WTC11 (cell line): ENCODE data around the gene RBCK1.

Experiments used
- ATF1 ChIP-seq: sonication (generic); formaldehyde crosslinking; IDR thresholded peaks from 2 replicates; pipeline ENCODE4 v1.8.1; 2023; ENCODE audit warnings: mild to moderate bottlenecking, moderate library complexity, missing genetic modification reagents
- IRF1 ChIP-seq: sonication (generic); formaldehyde crosslinking; IDR thresholded peaks from 2 replicates; pipeline ENCODE4 v1.8.0; 2023; ENCODE audit warnings: missing genetic modification reagents
- NFE2L1 ChIP-seq: sonication (generic); formaldehyde crosslinking; IDR thresholded peaks from 2 replicates; pipeline ENCODE4 v1.8.1; 2023; ENCODE audit warnings: missing genetic modification reagents
- NFYB ChIP-seq: sonication (generic); formaldehyde crosslinking; conservative IDR thresholded peaks from 2 replicates; pipeline ENCODE4 v1.8.0; 2022; ENCODE audit warnings: low read depth, missing genetic modification reagents
- NR1H2 ChIP-seq: sonication (generic); formaldehyde crosslinking; IDR thresholded peaks from 2 replicates; pipeline ENCODE4 v1.9.0; 2021; ENCODE audit warnings: mild to moderate bottlenecking, moderate library complexity, missing genetic modification reagents
- RORB ChIP-seq: fragments of 250-450 bp; sonication (Bioruptor Pico); IDR thresholded peaks from 2 replicates; pipeline ENCODE4 v1.9.0; 2021; ENCODE audit warnings: mild to moderate bottlenecking
- ZNF317 ChIP-seq: sonication (generic); formaldehyde crosslinking; IDR thresholded peaks from 2 replicates; pipeline ENCODE4 v1.8.1; 2023; ENCODE audit warnings: low read depth, mild to moderate bottlenecking, moderate library complexity, missing genetic modification reagents, borderline replicate concordance
- TF ChIP-seq, protein P1 (sequence below): sonication (generic); formaldehyde crosslinking; IDR thresholded peaks from 2 replicates; pipeline ENCODE4 v1.8.0; 2022; ENCODE audit warnings: mild to moderate bottlenecking, missing genetic modification reagents
- TF ChIP-seq, protein P2 (sequence below): sonication (generic); formaldehyde crosslinking; IDR thresholded peaks from 2 replicates; pipeline ENCODE4 v1.8.1; 2023; ENCODE audit warnings: mild to moderate bottlenecking, missing genetic modification reagents, borderline replicate concordance
- TF ChIP-seq, protein P3 (sequence below): fragments of 200-600 bp; IDR thresholded peaks from 2 replicates; pipeline ENCODE4 v1.8.0; 2022; ENCODE audit warnings: antibody characterized with exemption
- TF ChIP-seq, protein P4 (sequence below): sonication (generic); formaldehyde crosslinking; IDR thresholded peaks from 2 replicates; pipeline ENCODE4 v1.8.1; 2023; ENCODE audit warnings: mild to moderate bottlenecking, missing genetic modification reagents

GRCh38 chr20:444862-445426 lies 36.8 kb downstream of the RBCK1 start:
- TF ChIP-seq ATF1 = no peak
- TF ChIP-seq, protein P1, sequence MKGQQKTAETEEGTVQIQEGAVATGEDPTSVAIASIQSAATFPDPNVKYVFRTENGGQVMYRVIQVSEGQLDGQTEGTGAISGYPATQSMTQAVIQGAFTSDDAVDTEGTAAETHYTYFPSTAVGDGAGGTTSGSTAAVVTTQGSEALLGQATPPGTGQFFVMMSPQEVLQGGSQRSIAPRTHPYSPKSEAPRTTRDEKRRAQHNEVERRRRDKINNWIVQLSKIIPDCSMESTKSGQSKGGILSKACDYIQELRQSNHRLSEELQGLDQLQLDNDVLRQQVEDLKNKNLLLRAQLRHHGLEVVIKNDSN = no peak
- TF ChIP-seq, protein P2, sequence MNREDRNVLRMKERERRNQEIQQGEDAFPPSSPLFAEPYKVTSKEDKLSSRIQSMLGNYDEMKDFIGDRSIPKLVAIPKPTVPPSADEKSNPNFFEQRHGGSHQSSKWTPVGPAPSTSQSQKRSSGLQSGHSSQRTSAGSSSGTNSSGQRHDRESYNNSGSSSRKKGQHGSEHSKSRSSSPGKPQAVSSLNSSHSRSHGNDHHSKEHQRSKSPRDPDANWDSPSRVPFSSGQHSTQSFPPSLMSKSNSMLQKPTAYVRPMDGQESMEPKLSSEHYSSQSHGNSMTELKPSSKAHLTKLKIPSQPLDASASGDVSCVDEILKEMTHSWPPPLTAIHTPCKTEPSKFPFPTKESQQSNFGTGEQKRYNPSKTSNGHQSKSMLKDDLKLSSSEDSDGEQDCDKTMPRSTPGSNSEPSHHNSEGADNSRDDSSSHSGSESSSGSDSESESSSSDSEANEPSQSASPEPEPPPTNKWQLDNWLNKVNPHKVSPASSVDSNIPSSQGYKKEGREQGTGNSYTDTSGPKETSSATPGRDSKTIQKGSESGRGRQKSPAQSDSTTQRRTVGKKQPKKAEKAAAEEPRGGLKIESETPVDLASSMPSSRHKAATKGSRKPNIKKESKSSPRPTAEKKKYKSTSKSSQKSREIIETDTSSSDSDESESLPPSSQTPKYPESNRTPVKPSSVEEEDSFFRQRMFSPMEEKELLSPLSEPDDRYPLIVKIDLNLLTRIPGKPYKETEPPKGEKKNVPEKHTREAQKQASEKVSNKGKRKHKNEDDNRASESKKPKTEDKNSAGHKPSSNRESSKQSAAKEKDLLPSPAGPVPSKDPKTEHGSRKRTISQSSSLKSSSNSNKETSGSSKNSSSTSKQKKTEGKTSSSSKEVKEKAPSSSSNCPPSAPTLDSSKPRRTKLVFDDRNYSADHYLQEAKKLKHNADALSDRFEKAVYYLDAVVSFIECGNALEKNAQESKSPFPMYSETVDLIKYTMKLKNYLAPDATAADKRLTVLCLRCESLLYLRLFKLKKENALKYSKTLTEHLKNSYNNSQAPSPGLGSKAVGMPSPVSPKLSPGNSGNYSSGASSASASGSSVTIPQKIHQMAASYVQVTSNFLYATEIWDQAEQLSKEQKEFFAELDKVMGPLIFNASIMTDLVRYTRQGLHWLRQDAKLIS (CRISPR knock-in tag) = no peak
- TF ChIP-seq, protein P3, sequence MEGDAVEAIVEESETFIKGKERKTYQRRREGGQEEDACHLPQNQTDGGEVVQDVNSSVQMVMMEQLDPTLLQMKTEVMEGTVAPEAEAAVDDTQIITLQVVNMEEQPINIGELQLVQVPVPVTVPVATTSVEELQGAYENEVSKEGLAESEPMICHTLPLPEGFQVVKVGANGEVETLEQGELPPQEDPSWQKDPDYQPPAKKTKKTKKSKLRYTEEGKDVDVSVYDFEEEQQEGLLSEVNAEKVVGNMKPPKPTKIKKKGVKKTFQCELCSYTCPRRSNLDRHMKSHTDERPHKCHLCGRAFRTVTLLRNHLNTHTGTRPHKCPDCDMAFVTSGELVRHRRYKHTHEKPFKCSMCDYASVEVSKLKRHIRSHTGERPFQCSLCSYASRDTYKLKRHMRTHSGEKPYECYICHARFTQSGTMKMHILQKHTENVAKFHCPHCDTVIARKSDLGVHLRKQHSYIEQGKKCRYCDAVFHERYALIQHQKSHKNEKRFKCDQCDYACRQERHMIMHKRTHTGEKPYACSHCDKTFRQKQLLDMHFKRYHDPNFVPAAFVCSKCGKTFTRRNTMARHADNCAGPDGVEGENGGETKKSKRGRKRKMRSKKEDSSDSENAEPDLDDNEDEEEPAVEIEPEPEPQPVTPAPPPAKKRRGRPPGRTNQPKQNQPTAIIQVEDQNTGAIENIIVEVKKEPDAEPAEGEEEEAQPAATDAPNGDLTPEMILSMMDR = no peak
- TF ChIP-seq, protein P4, sequence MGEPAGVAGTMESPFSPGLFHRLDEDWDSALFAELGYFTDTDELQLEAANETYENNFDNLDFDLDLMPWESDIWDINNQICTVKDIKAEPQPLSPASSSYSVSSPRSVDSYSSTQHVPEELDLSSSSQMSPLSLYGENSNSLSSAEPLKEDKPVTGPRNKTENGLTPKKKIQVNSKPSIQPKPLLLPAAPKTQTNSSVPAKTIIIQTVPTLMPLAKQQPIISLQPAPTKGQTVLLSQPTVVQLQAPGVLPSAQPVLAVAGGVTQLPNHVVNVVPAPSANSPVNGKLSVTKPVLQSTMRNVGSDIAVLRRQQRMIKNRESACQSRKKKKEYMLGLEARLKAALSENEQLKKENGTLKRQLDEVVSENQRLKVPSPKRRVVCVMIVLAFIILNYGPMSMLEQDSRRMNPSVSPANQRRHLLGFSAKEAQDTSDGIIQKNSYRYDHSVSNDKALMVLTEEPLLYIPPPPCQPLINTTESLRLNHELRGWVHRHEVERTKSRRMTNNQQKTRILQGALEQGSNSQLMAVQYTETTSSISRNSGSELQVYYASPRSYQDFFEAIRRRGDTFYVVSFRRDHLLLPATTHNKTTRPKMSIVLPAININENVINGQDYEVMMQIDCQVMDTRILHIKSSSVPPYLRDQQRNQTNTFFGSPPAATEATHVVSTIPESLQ (CRISPR knock-in tag) = no peak
- TF ChIP-seq NFYB (CRISPR knock-in tag) = no peak
- TF ChIP-seq NR1H2 = no peak
- TF ChIP-seq ZNF317 (CRISPR knock-in tag) = no peak
- no peak for TF ChIP-seq NFE2L1 (CRISPR knock-in tag)
- no peak for TF ChIP-seq RORB (CRISPR knock-in tag)
- no peak for TF ChIP-seq IRF1 (CRISPR knock-in tag)
